HL-60/S4 (cell line): ENCODE data around the gene KAT5.
"Not testable (repeated sequence)": the region's sequence is repeated elsewhere in the genome, so short reads cannot be mapped to it uniquely, and the experiment has no call there.

ENCODE experiments used
- in situ Hi-C: fragments of 300-500 bp; cut with MboI; formaldehyde crosslinking; loops from 2 replicates; pipeline ENCODE4 v1.14.3; 2022; ENCODE audit warnings: low sequenced_read_pairs

KAT5 gene

GRCh38 chr11:65742353-65742752 is 30.3 kb downstream of the KAT5 start:
- in situ Hi-C loops = no loop called here

DNA sequence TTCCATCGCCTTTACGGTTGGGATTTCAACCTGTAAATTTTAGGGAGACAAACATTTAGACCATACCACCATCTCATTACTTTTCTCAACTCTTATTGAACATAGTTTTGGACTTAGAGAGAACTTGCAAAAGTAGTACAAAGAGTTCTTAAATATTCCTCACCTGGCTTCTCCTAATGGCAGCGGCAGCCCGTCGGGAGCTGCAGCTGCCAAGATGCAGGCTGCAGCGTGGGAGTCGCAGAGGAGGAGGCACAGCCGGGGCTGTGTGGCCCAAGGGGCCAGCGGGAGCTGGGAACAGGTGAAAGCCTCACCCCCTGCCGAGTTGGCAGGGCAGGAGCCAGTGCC is 31.6 kb downstream of the KAT5 start:
- in situ Hi-C loops = no loop called here

DNA sequence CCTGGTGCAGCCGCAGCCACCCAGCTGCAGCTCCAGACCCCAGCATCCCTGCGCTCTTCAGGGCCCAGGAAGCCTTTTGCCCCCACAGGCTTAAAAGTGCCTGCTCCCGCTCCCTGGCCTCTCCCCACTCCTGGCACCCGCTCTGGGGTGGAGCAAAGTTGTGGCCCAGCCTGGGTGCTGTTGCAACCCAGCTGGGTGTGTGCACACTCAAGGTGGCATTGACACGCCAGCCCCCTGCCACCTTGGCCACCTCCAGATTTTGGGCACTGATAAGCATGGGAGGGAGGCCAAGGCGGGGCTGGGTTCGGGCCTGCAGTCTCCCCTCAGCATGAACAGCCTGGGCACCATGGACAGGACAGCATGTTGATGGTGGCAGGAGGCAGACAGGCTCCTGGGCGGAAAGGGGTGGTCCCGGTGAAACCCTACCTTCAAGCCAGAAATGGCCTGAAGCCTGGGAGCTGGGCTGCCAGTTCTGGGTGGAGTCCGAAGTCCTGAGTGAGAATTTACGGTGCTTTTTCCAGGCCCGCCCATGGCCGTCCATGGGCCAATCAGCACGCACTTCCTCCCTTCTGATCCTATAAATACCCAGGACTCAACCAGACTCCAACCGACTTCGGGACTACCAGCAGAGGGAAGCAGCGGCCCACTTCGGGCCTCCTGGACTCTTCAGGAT is 32.1 kb downstream of the KAT5 start:
- in situ Hi-C loops = no loop called here

GRCh38 chr11:65744699-65745042 is 32.6 kb downstream of the KAT5 start:
- in situ Hi-C loops = no loop called here

DNA sequence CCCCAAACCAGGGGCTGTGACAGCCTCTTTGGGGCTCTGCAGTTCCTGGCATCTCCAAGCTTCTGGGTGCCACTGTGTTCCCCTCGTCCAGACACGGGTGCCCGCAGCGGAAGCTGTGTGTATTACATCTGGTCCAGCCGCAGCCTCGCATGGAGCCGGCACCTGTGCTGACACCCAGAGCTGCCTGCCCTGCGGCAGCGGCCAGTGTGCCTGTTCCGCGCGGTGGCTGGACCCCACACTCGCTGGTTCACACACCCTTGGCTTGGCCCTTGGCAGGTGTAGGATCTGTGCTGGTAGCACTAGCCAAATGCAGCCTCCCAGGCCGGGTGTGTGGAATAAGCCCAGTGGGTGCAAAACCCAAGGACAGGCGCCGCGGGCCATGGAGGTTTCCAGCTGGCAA is 33.0 kb downstream of the KAT5 start:
- in situ Hi-C loops = no loop called here

- in situ Hi-C loops = not testable (repeated sequence)
Measured at GRCh38 chr11:65762169-65762568, 50.1 kb downstream of the KAT5 start.

DNA sequence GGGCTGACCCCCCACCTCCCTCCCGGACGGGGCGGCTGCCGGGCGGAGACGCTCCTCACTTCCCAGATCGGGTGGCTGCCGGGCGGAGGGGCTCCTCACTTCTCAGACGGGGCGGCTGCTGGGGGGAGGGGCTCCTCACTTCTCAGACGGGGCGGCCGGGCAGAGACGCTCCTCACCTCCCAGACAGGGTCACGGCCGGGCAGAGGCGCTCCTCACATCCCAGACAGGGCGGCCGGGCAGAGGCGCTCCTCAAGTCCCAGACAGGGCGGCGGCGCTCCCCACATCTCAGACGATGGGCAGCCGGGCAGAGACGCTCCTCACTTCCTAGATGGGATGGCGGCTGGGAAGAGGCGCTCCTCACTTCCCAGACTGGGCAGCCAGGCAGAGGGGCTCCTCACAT is 50.8 kb downstream of the KAT5 start:
- in situ Hi-C loops = not testable (repeated sequence)

GRCh38 chr11:65764434-65764833 is 52.4 kb downstream of the KAT5 start:
- in situ Hi-C loops = no loop called here

- in situ Hi-C loops = no loop called here
Measured at GRCh38 chr11:65766535-65766934, 54.5 kb downstream of the KAT5 start.

DNA sequence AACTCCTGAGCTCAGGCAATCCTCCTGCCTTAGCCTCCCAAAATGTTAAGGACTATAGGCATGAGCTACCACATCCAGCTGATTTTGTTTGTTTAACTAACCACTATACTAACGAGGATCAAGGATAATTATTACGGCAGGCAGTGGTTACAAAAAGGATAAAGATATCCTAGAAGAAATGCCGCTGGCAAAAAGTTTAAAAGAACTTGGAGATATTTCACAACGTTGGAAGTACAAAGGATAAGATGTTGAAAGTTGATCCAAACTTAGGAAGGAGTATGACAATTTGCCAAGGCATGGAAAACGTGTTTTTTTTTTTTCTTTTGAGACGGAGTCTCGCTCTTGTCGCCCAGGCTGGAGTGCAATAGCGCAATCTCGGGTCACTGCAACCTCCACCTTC is 55.4 kb downstream of the KAT5 start:
- in situ Hi-C loops = no loop called here

GRCh38 chr11:65767806-65768205 is 55.8 kb downstream of the KAT5 start:
- in situ Hi-C loops = not testable (repeated sequence)
